ENCODE results near the gene DYNLRB2. TPM values are rescaled to one million over a fixed set of nuclear protein-coding genes. Genes with fewer than 3 reads are reported as not detected.

Gene DYNLRB2
- total and polyA plus RNA-seq, 10 of the 15 experiments (the other 5 are each of a cell fraction or from before 2014, with no cell fraction given): 0.21 to 1.2 (median 0.40) TPM; not detected in 5

DNA sequence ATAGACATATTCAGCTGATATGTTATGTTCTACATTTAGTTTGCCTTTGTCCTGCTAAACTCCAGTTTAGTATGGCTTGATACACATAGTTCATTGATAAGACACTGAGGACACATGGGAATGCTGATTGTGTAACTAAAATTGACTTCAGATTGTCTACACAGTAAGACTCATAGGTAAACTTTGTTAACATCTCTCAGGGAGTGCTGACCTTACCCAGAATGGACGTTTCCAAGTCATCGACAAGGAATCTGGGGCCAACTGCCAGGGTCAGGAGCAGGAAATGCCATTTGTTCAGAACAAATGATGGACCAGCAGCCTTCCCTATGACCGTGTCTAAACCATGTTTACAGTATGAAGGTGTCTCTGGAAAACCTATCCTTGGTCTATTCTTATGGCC lies 58.7 kb downstream of the DYNLRB2 start:
- no peak overlapping the region for H3K9ac ChIP-seq (ENCODE audit: control insufficient read depth, insufficient read depth, low read length)
- 54% methylated on average over 3 of the region's 3 CpGs for WGBS (ENCODE audit: insufficient coverage, insufficient replicate concordance, low lambda C conversion rate, missing lambda C conversion rate)
- H3K4me2 ChIP-seq (ENCODE audit: control insufficient read depth, insufficient read depth): no peak overlapping the region
- SMC1A ChIA-PET (ENCODE audit: uncharacterized antibody, unreplicated experiment): interaction anchor here (0.6 kb wide), 1 partner anchor 39 kb away, joined by 3 read pairs; no protein-coding TSS in a partner anchor
- no TSS peak for BruUV-seq (replicated peaks)
- H3K79me2 ChIP-seq (ENCODE audit: control insufficient read depth, insufficient read depth, low read length): no peaks in the 10 kb centered on the region
- in situ Hi-C loops (cut with MboI) (no loop called here), intact Hi-C loops (cut with micrococcal nuclease; ENCODE audit: unreplicated experiment) (no loop called here)
- H3K36me3 ChIP-seq (ENCODE audit: control insufficient read depth in 2 of 2, insufficient read depth in 2 of 2, low read length in 1 of 2): no peaks in the 10 kb centered on the region
- DNase-seq (ENCODE audit: low read depth, low spot score) (no peak), ATAC-seq (no peak), FAIRE-seq (no peak)
- POLR2A ChIA-PET: no interaction called here
- CTCF ChIA-PET: no interaction called here
- TF ChIP-seq BHLHE40 (IDR thresholded peaks at IDR 0.05; ENCODE audit: borderline replicate concordance in 1 of 2, low read depth in 2 of 2, low read length in 1 of 2) (no peak), SPI1 (IDR thresholded peaks at IDR 0.05; ENCODE audit: borderline replicate concordance, insufficient read depth, low read depth, low read length) (no peak), RAD51 (IDR thresholded peaks at IDR 0.05) (no peak), SP1 (IDR thresholded peaks at IDR 0.05; ENCODE audit: low read depth, low read length) (no peak), PAX8 (IDR thresholded peaks at IDR 0.05) (no peak), SREBF1 (IDR thresholded peaks at IDR 0.05; ENCODE audit: low read length) (no peak), STAT3 (IDR thresholded peaks at IDR 0.05; ENCODE audit: low read depth, low read length) (no peak), NFYA (IDR thresholded peaks at IDR 0.05; ENCODE audit: borderline replicate concordance, low read depth, low read length) (no peak)
- TF ChIP-seq, protein P1, sequence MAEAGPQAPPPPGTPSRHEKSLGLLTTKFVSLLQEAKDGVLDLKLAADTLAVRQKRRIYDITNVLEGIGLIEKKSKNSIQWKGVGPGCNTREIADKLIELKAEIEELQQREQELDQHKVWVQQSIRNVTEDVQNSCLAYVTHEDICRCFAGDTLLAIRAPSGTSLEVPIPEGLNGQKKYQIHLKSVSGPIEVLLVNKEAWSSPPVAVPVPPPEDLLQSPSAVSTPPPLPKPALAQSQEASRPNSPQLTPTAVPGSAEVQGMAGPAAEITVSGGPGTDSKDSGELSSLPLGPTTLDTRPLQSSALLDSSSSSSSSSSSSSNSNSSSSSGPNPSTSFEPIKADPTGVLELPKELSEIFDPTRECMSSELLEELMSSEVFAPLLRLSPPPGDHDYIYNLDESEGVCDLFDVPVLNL (IDR thresholded peaks at IDR 0.05; ENCODE audit: low read depth, low read length): no peak
- no peaks in the 10 kb centered on the region for H3K4me1 ChIP-seq (ENCODE audit: control insufficient read depth, insufficient read depth, low read length)
- no peak overlapping the region for H3K4me3 ChIP-seq
- no peak overlapping the region for H3K27ac ChIP-seq (ENCODE audit: control insufficient read depth, insufficient read depth)
- H2AFZ ChIP-seq (ENCODE audit: control insufficient read depth, low read depth, low read length): no peak overlapping the region
- no peaks in the 10 kb centered on the region for H3K27me3 ChIP-seq (replicated peaks in 1 of 2; ENCODE audit: control insufficient read depth in 2 of 2, insufficient read depth in 2 of 2, low read length in 1 of 2)
- H3K9me3 ChIP-seq (replicated peaks; ENCODE audit: control insufficient read depth, insufficient read depth, low read length): no peaks in the 10 kb centered on the region
- RAD21 ChIA-PET (ENCODE audit: unreplicated experiment): no interaction called here
- no peaks in the 10 kb centered on the region for H4K20me1 ChIP-seq (ENCODE audit: control insufficient read depth, insufficient read depth)
